ENCODE results near the gene CD38.

CD38 gene

DNA sequence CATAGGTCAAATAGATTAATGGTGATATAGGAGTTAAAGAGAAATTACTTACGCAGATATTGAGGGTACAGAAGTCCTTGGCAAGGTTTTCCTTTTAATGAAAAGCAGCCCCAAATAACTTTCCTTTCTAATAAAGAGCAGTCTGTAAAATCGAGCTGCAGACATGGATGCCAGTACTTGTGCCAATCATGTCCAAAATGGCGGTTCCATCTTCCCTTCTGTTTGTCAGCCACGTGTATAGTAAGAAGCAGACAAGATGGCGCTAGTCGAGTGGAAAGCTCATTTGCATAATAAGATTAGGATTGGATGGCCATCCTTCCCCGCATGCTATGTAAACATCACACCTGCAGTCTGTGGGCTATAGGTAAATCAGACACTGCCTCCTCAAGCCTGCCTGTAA lies 92.0 kb downstream of the CD38 start:
- no peak for DNase-seq

DNA sequence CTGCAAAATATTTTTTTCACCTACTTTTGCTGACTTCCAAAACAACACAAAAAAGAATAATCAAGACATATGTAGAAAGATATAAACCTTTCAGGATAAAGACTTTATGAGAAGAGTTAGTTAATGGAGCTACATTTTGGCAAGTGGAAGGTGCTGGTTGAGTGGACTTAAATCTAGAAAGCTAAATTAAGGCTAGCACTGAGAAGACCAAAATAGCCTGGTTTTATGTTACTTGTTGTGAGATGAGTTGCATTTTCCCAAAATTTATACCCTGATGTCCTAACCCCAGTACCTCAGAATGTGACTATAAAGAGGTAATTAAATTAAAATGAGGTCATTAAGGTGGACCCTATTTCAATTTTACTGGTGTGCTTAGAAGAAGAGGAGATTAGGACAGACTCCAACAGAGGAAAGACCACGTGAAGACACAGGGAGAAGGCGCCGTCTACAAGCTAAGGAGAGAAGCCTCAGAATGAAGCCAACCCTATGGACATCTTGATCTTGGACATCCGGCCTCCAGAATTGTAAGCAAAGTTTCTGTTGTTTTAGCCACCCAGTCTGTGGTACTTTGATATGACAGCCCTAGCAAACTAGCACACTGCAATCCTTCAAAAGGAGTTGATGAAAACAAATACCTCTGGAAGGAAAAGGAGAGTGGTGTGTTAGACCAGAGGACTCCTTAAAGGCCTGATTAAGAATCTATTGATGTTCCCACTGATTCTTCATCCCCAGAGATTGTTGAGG lies 93.0 kb downstream of the CD38 start:
- no peak for DNase-seq

DNA sequence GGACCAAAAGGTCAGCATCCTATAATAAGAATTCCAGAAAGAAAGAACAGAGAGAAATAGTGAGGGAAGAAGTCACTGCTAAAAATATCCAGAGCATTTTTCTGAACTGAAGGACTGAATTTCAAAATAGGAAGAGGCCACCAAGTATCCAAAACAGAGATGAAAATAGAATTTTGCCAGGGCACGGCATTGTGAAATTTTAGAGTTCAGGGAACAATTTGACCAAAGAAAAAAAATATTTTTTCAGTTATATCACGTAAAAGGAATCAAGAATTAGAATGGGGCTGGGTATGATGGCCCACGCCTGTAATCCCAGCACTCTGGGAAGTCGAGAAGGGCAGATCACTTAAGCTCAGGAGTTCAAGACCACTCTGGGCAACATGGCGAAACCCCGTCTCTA lies 95.0 kb downstream of the CD38 start:
- DNase-seq = no peak

DNA sequence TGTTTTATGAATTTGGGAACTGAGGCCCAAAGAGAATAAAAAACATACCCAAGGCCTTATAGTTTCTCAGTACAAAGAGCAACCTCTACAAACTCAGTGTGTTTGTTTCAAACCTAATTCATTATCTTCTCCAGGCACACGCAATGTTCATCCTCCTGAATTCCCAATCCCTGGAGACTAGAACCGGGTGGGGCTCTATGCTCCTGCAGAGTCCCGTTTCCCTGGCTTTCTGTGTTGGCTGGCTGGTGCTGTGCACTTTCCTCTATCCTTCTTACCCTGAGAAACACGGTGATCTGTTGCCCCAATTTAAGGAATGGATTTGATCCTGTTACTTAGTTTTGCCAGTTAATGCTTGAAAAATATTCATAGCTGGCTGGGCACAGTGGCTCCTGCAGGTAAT lies 96.5 kb downstream of the CD38 start:
- DNase-seq = no peak

DNA sequence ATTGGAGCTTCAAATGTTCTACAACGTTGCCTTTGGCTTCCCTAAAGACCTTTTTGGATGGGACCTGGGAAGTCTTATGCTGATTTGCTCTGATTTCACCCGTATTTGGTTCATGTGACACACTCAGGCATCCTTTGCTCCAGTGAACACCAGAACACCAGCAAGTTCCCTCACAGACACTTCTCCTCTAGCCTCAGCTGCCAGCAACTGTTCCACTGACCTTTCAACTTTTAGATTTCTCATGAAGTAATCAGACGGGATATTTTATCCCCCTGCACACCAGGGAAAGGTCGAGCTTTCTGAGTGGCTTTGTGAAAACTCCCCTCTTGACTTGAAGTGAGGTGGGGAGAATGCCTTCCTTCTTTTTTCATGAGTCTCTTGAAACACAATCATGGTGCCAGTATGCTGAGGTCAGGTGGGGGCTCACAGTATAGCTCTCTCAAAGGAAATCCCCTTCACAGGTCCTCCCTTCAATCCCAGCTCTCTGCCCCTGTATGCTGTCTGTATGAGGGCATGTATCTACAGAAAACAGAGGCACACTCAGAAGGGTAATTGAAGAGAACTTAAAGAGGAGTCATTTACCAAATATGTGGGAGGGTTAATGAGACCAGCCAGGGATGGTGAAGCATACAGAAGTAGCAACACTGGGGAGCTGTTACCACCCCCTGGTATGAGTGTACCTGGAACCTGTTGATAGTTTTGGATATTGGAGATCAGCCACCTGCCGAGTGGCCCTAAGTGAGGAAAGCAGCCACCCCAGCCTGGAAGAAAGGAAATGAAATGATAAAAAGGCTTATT lies 97.7 kb downstream of the CD38 start:
- no peak for DNase-seq

DNA sequence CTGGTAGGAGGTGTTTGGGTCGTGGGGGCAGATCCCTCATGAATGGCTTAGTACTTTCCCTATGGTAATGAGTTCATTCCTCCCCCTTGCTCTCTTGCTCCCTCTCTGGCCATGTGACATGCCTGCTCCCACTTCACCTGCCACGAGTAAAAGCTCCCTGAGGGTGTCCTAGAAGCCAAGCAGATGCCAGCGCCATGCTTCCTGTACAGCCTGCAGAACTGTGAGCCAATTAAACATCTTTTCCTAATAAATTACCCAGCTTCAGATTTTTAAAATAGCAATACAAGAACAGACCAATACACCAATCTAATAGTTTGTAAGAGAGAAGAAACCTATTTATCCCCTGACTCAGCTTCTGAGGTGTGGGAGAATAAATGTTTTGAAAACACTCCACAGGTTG lies 99.9 kb downstream of the CD38 start:
- DNase-seq = no peak

DNA sequence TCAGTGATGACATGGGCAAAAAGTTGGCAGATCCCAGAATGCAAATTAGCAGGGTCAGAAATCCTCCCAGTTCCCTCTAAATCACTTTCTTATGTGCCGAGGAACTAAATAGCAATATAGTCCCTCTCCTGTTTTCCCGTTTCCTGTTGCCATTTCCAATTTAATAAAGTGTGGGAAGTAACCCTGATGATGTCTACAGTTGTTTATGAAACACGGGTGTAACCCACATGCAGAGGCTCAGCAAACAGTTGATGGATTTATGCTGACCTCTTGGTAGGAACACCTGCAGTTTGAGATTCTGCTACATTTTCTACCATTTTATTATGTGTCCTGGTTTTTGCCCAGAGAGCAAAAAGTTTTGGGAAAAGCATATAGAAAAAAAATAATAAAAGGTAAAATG lies 103.7 kb downstream of the CD38 start:
- no peak for DNase-seq

DNA sequence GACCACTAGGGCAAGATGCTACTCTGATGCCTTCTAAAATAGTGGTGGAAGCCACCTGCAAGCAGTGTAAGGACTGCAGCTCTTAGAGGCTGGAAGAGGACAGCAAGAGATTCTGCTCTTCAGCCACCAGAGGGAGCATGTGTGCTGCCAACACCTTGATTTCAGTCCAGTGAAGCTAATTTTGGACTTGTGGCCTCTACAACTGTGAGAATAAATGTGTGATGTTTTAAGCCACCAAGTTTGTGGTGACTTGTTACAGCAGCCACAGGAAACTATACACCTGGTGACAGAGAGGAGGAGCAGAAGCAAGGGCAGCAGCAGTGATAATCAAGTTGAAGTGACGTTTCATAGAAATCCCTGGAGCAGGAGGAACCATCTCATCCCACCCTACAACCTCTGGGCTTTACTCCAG lies 104.6 kb downstream of the CD38 start:
- no peak for DNase-seq

DNA sequence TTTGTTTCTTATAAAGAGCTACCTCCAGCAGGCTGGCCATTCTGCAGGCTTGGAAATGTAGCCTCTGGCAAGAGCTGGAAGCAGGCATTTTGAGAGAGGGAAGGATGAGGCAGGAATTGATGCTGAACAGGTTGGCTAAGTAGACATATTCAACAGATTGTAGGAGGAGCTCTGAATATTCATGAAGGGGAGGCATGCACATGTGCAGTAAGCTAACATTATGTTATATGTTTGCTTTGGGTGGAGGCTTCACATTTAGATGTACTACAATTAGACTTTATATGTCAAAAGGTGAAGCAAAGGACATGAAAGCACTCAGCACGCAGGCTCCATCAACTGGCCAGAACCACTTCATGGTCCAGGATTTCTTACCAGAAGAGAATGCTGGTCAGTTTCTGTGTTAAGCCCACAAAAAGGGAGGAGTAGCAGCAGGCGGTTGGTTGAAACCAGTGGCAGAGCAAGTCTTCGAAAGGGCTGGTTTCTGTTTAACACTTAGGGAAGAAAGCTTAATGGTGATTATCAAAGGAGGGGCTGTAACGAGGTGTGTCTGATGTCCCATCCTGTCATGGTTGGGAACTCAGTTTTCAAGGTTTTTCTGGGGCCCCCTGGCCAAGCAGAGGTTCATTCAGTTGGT lies 105.6 kb downstream of the CD38 start:
- no peak for DNase-seq

DNA sequence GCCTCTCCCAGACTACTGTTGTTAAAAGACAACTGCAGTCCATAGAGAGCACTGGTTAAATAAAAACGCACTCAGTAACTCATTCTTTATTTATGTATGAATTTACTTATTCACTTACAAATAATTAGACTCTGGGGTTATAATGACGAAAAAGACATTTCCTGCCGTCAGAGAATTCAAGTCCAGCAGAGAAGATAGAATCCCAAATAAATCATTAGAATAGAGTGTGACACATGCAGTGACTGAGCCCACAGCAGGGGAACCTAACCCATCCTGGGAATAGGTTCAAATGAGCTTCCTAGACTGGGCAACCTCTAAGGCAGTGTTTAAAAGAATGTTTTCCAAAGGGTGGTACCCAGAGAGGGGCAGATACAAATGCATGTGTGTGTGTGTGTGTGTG lies 106.5 kb downstream of the CD38 start:
- DNase-seq = no peak

DNA sequence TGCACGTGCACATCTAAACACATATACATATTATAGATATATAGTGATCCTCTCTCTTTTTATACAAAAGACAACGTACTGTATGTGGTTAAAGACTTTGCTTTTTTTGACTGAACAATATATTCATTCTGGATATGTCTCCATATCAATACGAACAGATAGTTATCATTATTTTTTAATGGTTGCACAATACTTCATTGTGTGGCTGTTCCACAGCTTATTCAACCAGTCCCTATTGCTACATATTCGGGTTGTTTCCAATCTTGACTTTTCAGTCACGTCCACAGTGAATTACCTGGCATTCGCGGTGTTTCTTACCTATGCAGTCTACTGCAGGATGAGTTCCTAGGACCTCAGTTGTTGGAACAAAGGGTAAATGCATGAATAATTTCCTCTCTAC lies 107.3 kb downstream of the CD38 start:
- no peak for DNase-seq

DNA sequence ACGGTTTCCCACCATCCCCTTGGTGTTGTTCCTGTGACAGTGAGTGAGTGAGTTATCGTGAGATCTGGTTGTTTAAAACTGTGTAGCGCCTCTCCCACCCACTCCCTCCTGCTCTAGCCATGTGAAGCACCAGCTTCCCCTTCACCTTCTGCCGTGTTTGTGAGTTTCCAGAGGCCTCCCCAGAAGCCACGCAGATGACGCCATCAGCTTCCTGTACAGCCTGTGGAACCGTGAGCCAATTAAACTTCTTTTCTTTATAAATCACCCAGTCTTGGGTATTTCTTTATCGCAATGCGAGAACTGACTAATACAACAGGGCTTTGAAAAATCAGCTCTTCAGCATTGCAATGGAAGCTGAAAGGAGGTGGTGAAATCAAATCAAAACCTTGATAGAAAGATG lies 110.4 kb downstream of the CD38 start:
- no peak for DNase-seq

DNA sequence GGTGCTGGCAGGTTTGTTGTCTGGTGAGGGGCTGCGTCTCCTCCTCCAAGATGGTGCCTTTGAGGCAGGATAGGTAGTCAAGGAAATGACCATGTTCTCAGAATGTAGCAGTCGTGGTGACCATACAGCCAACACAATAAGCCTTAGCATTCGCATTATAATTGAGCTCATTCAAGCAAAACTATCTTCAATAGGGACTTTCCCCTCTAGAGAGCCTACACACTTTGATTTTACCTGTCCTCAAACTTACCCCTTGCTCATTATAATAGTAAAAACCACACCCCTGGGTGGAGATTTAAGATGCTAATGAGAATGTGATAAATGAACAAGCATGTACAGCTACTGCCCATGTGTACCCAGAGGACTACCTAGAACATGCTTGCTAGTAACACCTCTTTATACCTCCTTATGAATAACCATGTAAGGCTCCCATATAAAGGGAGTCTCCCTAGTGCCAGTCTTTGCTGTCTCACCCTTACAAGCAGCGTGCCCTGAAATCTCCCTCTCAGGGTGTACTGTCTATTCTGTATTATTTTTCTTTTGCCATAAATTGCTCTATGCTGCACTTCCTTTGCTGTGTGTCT lies 112.2 kb downstream of the CD38 start:
- DNase-seq = no peak

DNA sequence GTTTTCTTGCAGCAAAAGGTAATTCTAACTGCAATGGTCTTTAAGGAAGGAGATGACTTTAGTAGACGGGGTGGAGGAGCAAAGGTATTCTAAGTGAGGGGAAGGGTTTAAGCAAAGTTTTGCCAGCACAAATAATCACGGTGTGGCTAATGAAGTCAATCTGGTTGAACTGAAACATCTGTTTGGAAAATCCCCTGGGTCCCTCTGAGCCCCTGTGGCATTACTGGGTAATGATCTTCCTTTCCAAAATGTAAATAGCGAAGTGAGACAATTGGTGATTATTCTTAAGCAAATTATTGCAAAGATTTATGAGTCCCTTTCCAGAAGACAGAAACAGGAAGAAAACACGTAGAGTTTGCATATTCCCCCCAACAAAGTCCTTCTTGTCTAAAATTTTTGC lies 113.2 kb downstream of the CD38 start:
- no peak for DNase-seq

DNA sequence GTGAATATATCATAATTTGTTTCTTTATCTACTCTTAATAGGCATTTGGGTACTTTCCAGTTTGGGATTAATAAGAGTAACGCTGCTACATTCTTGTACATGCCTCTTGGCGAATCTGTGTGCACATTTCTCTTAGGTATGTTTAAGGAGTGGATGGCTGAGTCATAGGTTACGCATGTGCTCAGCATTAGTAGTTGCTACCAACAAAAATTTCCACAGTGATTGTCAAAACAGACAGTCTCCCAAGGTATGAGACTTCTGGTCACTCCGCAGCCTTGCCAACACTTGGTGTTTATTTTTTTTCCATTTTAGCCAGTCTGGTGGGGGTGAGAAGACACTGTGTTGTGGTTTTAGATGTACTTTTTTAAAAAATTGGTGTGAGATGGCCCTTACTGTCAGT lies 115.8 kb downstream of the CD38 start:
- no peak for DNase-seq

DNA sequence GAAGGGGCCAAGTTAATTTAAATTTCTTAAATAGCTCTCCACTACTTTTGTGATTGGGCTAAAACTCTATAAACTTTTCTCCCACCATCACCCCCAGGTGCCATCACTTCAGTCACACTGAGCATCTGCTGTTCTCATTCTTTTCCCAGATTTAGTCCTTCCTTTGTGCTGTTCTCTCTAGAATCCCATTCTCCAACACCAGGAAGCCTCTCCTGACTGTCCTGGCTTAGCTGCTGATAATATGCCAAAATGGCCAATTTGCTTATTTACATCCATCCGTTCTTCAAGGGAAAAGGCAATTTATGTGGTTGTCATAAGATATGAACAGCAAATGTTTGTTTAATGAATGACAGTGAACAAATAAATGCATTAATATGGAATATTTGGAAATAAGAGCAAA lies 116.3 kb downstream of the CD38 start:
- DNase-seq = no peak

DNA sequence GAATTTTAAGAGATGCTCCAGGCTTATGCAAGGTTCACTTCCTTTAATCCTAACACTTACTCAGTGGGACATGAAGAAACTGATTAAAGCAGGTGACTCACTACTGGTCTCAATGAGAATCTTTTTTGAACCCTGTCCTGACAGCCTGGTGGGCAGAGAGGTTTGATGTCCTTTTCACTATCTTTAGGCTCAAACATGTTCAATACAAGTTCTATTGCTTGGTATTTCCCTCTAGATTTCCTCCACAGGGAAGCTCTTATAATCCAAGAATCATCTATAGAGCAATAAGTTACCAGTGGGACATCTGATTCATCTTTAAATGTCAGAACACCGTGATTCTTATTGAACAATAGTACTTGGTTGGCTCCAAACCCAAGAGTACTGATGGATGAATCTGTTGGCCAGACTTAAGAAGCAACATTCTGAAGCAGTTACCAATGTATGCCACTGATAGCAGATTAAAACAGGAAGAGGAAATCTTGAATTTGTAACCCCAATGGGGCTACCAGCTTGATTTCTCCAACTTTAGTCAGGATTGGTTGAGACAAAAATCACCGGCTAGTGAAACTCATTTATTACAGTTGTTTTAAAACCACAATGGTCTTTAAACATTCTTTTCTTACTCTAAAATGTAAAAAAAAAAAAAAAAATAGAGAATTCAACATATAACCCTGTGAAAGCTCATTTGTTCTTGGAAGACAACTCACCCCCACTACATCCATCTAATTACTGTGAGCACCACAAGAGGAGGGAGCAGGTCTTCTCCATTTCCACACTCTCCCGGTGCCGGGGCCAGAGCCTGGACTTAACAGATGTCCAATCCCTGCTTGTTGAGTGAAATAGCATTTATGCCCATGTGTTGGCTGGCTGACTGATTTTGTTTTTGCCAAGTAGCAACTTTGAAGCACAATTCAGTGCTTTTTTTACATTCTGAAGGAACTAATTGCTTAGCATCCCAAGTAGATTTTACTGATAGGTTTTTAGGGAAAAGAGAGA lies 117.1 kb downstream of the CD38 start:
- DNase-seq = no peak

DNA sequence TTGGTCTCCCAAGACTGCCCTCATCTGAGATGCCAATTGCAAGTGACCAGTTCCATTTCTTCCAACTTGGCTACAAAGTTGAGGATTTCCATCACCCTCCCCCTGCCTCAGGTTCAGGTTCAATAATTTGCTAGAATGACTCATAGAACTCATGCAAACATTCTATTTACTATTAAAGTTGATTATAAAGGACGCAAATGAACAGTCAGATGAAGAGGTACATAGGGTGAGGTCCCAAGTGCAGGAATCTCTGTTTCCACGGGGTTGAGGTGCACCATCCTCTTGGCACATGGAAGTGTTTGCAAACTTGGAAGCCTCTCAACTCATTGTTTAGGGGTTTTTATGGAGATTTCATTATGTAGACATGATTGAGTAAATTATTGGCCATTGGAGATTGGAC lies 119.4 kb downstream of the CD38 start:
- no peak for DNase-seq

DNA sequence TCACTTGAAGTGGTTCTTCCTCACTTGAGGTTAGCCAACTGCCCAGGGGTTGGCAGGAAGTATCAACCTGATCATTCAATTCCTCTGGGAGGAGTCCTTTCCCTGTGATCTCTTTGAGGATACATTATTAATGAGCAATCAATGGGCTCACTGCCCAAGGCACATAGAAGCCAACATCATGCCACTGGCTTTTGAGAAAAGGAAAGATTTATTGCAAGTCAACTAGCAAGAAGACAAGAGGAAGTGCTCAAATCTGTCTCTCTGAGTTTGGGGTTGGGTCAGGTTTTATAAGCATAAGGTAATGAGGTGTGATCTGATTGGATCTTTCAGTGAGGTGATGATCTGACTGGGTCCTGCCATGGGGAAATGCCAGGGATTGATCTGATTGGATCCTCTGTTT lies 120.8 kb downstream of the CD38 start:
- no peak for DNase-seq

DNA sequence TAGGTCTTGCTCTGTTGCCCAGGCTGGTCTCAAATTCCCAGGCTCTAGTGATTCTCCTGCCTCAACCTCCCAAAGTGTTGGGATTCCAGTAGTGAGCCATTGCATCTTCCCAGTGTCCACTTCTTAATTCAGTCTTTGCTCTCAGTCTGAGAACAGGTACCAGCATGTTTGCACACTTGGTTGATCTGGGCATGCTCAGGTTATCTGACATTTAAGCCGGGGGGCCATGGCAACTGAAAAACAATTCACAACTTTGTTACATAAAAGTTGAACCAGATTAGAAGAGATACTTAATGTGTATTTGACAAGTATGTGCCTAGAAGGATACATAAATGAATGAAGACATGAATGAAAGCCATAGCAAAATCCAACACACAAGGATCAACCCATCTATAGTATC lies 121.4 kb downstream of the CD38 start:
- DNase-seq = no peak

DNA sequence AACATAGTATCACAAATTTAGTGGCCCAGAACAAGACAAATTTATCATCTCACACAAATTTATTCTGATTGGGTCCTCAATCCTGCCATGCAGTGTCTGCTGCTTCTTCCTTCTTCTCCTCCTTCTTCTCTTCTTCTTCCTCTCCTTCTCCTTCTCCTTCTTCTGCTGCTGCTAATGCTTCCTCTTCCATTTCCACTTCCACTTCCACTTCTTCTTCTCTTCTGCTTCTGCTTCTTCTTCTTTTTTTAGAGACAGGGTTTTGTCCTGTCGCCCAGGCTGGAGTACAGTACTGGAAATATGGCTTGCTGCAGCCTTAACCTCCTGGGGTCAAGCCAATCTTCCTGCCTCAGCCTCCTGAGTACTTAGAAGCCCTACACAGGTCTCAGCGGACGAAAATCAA lies 122.9 kb downstream of the CD38 start:
- no peak for DNase-seq

DNA sequence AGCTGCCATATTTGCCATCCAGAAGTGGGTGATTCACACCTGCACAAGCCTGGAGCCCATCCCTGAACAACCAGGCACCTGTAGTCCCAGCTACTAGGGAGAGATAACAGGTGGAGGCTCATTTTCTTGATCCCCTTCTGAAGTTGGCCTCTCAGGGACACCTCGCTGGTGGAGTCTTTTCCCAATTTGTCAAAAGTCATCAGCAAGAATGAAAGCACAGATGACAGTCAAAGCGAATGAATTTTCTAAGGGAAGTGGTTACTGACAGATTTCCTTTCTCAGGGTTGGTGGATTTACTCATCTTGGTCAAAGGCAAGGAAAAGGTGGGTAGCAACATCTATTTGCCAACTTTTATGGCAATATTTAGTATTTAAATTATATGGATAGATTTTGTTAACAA lies 123.9 kb downstream of the CD38 start:
- DNase-seq = no peak

DNA sequence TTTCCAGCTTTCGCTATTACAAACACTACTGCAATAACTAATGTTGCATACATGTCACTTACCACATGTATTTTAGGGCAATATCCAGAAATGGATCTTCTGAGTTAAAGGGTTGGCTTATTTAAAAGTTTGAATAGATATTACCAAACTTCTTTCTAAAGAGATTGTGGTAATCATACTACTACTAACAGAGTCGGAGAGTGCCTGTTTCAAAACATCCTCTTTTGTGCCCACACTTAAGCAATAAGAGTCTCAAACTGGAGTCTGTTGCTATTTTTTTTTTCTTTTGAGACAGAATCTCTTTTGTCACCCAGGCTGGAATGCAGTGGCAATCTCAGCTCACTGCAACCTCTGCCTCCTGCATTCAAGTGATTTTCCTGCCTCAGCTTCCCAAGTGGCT lies 124.6 kb downstream of the CD38 start:
- DNase-seq = no peak
